HG03558 (cell line): ENCODE results near the gene CRB2.

Experiments
- ATAC-seq: cut with Tn5 transposase; IDR thresholded peaks from one replicate; pipeline ENCODE4 v1.9.1; 2021; ENCODE audit warnings: moderate number of reproducible peaks; ENCODE audit not compliant: unreplicated experiment; ENCODE audit errors: extremely low read depth

The CRB2 gene

DNA sequence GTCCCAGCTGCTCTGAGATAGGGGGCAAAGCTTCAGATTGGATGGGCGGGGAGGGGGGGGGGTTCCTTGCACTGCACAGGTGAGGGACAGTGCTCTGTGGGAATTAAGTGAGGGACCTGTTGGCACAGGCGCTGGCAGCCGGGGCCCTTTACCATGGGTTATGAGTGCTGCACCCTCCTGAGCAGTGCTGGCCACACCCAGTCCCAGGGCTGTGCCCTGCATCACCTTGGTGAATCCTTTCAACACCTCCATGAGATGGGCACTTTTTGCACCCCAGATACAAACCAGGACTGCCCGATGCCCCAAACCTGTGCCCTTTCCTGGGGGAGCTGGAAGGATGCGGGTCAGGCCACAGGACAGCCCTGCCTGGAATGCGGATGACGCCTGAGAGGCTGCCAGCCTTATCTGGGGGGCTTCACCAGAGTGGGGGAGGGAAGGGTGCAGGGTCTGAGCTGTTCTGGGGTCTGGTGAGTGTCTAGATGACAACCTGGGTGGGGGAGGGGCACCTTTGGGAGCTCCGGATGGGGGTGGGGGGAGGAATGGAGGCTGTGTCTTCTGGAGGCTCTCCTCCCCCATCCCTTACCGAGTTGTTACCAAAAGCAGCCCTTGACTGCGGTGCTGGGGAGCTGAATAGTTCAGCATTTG, 5.2 kb downstream of the CRB2 start:
- no peak for ATAC-seq

DNA sequence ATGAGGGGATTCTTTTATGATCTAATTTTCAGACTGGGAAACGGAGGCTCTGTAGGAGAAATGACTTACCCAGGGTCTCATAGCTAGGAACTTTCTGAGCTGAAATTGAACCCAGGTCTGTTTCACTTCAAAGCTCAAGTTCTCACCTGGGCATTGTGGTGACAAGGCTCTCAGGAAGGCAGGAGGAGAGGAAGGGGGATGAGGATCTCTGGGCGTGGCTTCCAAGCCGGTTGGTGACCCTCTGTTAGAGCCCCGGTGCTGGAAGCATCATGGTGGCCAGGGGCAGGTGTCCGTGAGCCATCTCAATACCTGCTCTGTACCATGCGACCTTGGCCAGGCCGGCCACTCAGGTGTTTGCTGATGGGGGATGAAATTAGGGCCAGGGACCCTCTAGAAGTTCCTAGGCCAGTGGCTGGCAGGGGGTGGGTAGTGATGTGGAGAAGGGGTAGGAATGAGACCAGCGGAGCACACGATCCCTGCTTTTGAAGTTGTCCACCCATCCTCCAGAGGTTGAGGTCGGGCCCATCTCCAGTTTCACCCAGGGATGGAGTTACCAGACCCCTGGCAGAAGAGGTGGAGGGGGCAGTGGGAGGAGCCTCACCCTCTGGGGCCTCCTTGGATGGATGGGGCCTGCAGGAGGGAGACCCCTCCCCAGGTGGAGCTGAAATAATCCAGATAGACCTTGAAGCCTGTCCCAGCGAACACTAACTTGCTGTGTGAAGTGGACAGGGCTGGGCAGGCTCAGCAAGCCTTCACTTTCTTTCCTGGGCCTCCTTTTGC, 5.9 kb downstream of the CRB2 start:
- ATAC-seq = no peak

DNA sequence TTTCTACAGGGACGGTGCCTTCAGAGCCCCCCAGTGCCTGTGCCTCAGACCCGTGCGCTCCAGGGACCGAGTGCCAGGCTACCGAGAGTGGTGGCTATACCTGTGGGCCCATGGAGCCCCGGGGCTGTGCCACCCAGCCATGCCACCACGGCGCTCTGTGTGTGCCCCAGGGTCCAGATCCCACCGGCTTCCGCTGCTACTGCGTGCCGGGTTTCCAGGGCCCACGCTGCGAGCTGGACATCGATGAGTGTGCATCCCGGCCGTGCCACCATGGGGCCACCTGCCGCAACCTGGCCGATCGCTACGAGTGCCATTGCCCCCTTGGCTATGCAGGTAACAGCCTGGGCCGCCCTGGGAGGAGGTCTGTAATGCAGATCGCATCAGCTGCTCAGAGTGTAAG, 6.9 kb downstream of the CRB2 start:
- ATAC-seq = no peak

DNA sequence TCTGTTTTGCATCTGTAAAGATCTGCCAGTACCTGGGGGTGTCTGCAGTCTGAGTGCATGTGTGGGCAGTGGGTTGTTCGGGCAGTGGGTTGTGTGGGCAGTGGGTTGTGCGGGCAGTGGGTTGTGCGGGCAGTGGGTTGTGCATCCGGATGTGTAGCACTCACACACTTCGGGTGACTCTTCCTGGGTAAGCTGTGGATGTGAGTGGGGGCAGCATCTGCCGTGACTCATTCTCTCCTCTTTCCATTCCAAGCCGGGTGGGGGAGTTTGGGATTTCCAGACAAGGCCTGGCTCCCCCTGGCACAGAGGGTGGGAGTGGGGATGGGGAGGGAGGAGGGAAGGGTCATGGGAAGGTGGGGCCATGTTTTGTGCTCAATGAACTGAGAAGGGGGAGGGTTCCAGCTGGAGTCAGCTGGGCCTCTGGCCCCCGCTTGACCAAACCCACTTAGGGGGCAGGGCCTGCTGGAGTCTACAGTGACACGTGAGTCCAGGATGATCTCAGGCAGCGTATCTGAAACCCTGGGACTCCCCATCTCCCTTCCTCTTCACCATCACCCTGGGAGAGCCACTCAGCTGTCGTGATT, 8.3 kb downstream of the CRB2 start:
- ATAC-seq = no peak

DNA sequence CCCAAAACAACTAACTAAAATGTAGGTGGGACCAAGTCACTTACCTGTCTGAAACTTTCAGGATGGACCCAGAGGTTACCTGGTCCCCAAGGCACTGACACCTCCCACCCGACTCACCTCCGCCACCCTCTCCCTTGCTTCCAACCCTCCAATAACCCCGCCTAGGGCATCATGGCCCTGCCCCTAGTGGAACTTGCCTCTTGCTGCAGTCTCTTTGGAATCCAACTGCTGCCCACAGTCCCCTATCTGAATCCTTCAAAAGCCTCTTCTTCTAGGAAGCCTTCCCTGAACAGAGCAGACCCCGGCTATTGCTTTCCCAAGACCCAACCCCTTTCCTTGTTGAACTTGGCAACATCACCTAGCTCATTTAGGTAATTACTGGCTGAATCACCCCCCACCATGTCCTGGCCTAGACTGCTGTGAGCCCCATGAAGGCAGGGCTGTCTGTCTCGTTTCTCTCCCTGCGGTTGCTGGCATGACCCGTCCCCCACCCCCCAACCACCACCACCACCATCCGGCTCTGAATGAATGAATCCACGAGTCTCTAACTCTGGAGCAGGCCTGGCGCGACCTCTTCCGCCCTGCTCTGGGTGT, 9.4 kb downstream of the CRB2 start:
- ATAC-seq = no peak

DNA sequence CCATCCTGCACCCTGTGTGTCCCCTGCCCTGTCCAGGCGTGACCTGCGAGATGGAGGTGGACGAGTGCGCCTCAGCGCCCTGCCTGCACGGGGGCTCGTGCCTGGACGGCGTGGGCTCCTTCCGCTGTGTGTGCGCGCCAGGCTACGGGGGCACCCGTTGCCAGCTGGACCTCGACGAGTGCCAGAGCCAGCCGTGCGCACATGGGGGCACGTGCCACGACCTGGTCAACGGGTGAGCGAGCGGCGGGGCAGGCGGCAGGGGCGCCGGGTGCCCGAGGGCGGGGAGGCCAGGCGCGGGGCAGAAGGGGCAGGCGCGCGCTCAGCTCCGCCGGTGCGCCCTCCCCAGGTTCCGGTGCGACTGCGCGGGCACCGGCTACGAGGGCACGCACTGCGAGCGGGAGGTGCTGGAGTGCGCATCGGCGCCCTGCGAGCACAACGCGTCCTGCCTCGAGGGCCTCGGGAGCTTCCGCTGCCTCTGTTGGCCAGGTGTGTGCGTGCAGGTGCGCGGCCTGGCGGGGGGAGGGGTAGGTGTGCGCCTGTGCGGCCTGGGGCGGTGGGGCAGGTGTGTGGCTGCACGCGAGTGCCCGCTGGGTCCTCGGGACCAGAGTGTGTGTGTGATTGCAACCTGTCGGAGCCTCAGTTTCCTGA, 10.0 kb downstream of the CRB2 start:
- ATAC-seq = no peak

DNA sequence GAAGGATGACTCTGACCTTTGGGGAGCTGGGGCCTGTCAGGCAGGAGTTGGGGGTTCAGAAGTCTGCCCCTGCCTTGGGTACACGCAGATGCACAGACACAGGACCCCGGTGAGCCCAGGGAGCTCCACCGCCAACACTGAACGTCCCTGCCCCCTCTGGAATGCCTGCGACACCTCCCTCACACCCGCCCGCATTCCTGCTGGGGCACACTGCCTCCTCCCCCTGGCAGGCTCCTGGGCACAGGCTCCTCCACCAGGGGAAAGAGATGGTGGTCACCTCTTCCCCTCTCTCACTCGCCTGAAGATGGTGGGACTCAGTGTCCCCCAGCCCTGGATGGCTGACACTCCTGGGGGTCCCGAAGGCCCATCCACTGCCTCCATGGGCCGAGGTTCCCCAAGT, 12.0 kb downstream of the CRB2 start:
- no peak for ATAC-seq

DNA sequence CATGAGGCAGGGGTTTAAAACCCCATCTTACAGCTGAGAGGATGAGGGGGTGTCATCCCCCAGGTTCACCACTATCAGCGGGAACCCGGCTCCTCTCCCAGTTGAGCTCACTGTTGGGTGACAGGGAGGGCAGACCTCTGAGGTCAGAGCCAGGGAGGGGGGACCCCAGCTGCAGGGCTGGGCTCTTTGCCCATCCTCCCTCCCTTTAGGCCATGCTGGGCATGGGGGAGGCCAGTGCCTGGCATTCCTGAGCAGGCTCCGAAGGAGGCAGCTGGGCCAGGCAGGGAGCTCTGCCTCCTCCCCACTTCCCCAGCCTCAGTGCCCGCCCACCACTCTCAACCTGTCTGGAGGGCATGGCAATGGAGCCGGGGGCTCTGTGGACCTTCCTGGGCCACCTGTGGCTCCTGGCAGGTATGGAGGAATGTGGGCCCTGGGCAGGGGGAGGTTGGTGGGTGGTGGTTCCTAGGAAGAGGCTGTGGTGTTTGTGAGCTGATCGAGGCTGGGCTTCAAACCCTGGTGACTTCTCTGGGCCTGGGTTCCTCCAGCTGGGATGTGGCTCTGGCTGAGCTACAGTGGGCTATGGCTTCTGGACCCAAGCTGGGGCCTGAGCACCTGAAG, 12.6 kb downstream of the CRB2 start:
- no peak for ATAC-seq

DNA sequence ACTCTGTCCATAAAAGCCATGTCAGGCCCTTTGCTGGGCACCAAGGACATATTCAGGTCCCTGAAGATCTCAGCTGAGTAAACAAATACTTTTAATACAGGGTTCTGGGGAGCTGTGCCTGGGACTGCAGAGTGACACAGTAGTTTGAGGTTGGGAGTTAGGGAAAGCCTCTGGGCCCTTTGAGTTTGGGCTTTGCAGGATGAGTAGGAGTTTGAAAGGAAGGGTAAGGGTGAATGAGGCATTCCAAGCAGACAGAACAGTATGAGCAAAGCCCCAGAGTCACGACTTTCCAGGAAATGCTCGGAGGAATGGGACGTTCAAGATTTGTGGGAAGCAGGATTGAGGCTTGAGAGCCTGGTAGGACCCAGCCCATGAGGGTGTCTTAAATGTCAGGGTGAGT, 13.3 kb downstream of the CRB2 start:
- ATAC-seq = no peak

DNA sequence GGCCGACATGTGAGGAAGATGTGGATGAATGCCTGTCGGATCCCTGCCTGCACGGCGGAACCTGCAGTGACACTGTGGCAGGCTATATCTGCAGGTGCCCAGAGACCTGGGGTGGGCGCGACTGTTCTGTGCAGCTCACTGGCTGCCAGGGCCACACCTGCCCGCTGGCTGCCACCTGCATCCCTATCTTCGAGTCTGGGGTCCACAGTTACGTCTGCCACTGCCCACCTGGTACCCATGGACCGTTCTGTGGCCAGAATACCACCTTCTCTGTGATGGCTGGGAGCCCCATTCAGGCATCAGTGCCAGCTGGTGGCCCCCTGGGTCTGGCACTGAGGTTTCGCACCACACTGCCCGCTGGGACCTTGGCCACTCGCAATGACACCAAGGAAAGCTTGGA, 14.1 kb downstream of the CRB2 start:
- ATAC-seq = no peak

DNA sequence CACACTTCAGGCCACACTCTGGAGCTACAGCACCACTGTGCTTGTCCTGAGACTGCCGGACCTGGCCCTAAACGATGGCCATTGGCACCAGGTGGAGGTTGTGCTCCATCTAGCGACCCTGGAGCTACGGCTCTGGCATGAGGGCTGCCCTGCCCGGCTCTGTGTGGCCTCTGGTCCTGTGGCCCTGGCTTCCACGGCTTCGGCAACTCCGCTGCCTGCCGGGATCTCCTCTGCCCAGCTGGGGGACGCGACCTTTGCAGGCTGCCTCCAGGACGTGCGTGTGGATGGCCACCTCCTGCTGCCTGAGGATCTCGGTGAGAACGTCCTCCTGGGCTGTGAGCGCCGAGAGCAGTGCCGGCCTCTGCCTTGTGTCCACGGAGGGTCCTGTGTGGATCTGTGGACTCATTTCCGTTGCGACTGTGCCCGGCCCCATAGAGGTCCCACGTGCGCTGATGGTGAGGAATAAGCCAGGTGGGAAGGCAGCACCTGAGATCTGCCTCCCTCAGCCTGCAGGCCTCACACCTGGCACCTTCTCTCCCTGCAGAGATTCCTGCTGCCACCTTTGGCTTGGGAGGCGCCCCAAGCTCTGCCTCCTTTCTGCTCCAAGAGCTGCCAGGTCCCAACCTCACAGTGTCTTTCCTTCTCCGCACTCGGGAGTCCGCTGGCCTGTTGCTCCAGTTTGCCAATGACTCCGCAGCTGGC, 14.7 kb downstream of the CRB2 start:
- ATAC-seq = no peak

DNA sequence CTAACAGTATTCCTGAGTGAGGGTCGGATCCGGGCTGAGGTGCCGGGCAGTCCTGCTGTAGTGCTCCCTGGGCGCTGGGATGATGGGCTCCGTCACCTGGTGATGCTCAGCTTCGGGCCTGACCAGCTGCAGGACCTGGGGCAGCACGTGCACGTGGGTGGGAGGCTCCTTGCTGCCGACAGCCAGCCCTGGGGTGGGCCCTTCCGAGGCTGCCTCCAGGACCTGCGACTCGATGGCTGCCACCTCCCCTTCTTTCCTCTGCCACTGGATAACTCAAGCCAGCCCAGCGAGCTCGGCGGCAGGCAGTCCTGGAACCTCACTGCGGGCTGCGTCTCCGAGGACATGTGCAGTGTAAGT, 15.2 kb downstream of the CRB2 start:
- ATAC-seq = no peak

DNA sequence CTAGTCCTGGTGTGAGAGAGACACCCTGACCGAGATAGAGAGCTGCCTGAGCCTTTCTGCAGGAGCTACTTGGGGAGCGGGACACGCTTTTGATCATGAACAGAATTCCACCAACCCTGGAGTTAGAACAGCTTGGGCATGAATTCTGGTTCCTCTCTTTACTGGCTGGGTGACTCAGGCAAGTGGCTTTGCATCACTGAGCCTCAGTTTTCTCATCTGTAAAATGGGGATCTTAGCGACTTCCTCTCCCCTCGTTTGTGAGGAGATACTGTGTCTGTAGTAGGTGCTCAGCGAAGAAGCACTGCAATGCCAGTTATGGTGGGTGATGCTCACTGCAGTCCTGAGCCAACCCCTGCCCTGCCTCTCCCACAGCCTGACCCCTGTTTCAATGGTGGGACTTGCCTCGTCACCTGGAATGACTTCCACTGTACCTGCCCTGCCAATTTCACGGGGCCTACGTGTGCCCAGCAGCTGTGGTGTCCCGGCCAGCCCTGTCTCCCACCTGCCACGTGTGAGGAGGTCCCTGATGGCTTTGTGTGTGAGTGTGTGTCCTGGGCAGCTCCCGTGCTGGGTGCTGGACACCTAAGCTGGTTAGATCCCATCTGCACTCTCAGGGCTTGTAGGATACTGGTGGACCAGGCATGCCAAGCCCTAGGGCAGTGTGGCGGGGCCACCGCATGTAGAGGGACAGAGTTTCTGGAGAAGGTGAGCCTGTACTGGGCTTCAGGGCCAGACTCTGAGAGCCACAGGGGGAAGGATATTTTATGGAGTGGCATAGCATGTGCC, 16.0 kb downstream of the CRB2 start:
- no peak for ATAC-seq

DNA sequence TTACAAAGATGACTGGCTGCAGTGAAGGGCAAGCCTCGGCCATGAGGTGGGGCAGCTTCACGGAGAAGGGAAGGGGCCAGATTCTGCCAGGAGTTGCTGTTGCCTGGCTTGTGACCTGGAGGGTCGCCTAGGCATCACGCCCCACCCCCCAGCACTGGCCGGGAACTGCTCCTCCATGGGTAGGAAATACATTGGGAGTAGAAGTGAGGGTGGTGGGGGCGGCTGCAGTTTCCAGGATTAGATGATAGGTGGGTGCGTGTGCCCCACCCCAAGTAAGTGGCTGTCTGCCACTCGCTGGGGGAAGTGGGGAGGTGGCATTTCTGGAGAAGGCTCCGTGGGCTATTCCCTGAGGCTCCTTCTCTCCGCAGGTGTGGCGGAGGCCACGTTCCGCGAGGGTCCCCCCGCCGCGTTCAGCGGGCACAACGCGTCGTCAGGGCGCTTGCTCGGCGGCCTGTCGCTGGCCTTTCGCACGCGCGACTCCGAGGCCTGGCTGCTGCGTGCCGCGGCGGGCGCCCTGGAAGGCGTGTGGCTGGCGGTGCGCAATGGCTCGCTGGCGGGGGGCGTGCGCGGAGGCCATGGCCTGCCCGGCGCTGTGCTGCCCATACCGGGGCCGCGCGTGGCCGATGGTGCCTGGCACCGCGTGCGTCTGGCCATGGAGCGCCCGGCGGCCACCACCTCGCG, 16.9 kb downstream of the CRB2 start:
- no peak for ATAC-seq

DNA sequence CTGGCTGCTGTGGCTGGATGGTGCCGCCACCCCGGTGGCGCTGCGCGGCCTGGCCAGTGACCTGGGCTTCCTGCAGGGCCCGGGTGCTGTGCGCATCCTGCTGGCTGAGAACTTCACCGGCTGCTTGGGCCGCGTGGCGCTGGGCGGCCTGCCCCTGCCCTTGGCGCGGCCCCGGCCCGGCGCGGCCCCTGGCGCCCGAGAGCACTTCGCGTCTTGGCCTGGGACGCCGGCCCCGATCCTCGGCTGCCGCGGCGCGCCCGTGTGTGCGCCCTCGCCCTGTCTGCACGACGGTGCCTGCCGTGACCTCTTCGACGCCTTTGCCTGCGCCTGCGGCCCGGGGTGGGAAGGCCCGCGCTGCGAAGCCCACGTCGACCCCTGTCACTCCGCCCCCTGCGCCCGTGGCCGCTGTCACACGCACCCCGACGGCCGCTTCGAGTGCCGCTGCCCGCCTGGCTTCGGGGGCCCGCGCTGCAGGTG, 17.5 kb downstream of the CRB2 start:
- no peak for ATAC-seq

DNA sequence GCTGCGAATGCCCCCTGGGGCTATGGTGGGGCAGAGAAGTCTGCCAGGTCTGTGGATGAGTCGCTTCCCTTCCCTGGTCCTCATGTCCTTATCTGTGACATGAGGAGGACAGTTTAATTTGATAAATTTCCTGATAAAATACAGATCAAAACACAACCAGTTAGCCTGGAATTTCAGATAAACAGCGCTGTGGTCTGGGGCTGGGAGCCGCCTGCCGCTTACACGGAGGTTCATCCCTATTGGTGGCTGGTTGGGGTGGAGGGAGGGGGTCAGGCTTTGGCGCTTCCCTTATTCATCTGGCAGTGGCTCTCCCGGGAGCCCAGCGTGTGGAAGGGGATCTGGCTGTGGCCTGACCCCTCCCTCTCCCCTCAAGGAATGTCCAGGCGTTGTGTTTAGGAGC, 17.9 kb downstream of the CRB2 start:
- no peak for ATAC-seq

DNA sequence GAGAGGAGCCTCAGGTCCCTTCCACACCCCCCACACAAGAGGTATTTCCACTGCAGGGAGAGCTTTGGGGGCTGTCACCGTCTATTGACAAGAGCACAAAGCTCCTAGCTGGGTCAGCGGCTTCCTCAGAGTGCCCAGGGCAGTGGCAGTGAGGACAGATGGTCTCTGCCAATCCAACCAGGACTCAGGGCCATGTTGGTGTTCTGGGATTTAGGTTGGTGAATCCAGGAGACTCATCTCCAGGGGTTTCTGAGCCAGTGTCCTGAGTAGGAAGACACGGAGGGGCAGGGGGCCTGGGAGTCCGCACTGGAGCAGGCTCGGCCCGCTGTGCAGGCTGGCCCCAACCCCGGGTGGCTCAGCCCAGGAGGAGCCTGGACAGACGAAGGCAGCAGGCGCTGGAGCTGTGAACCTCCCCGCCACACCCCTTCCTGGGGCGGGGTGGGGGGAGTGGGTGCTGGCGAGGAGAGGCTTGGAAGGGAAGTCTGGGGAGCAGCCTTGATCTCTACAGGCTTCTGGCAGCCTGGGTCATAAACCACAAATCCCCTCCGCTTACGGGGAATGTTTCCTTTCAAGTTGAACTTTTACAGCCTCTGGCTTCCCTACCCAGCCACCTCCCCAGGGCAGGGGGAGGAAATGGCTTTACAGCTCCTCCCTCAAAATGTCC, 19.6 kb downstream of the CRB2 start:
- ATAC-seq = no peak
